Measurements from ENCODE around the gene COL7A1. TPM values are rescaled to one million over a fixed set of nuclear protein-coding genes. Genes with fewer than 3 reads are reported as not detected.

Gene COL7A1
- total RNA-seq, 1 experiment from 2014 or later = 22.9 TPM

- H4K5ac ChIP-seq (ENCODE audit: insufficient read length, low read depth, low read length) = no peak overlapping the region
- H3K23me2 ChIP-seq (ENCODE audit: insufficient read length, low read depth, low read length, poor library complexity, severe bottlenecking) = no peaks in the 10 kb centered on the region
- H3K27me3 ChIP-seq (ENCODE audit: insufficient read depth, low read length) = no peaks in the 10 kb centered on the region
- H2BK5ac ChIP-seq (ENCODE audit: insufficient read length, low read length) = no peak overlapping the region
- H2AFZ ChIP-seq (ENCODE audit: low read length) = no peak overlapping the region
- no peak overlapping the region for H2BK12ac ChIP-seq (ENCODE audit: insufficient read length, low read depth, low read length)
- H4K20me1 ChIP-seq (ENCODE audit: control insufficient read depth, insufficient read depth, insufficient read length) = no peaks in the 10 kb centered on the region
- H2AK5ac ChIP-seq (ENCODE audit: insufficient read length, low read length) = no peak overlapping the region
- H3K4ac ChIP-seq (ENCODE audit: low read depth, low read length) = no peak overlapping the region
- no peak overlapping the region for H3T11ph ChIP-seq (ENCODE audit: low read length)
- no peaks in the 10 kb centered on the region for H3K79me2 ChIP-seq (ENCODE audit: insufficient read depth, low read length)
- no CpG with 5 or more reads among the region's 4 CpGs for WGBS (ENCODE audit: extremely low coverage, insufficient read length, low lambda C conversion rate)
- no peak overlapping the region for H3K4me3 Mint-ChIP-seq
- TF ChIP-seq CTCF (conservative IDR thresholded peaks at IDR 0.05) = no peak
- no peak overlapping the region for H3K23ac ChIP-seq (ENCODE audit: insufficient read length, low read depth, low read length)
- DNase-seq = no peak
- no peaks in the 10 kb centered on the region for H3K27me3 Mint-ChIP-seq (ENCODE audit: low read depth)
- H3K4me1 ChIP-seq (ENCODE audit: insufficient read depth, low read length) = no peaks in the 10 kb centered on the region
- peaks cover 18 to 56% (median 44%) of the 10 kb centered on the region in 3 experiments; a peak in 6 of 7 replicates for H3K36me3 Mint-ChIP-seq (ENCODE audit: insufficient read depth in 1 of 3, low read depth in 3 of 3)
- H3K9me3 ChIP-seq (ENCODE audit: control insufficient read depth, low read depth, low read length) = no peaks in the 10 kb centered on the region
- no peak overlapping the region for H3K18ac ChIP-seq (ENCODE audit: insufficient read length, low read depth, low read length)
- no peak overlapping the region for H2BK20ac ChIP-seq (ENCODE audit: low read depth, low read length, poor library complexity, severe bottlenecking)
- no peaks in the 10 kb centered on the region for H3K4me1 Mint-ChIP-seq
- no peak overlapping the region for H3K27ac ChIP-seq (ENCODE audit: insufficient read length, low read depth, low read length)
- no peak overlapping the region for H3K27ac Mint-ChIP-seq
- no peak overlapping the region for H2BK120ac ChIP-seq (ENCODE audit: low read depth, low read length, poor library complexity, severe bottlenecking)
- no peak overlapping the region for H3K9ac ChIP-seq (ENCODE audit: extremely low read depth, insufficient read length, low read length)
- H3K79me1 ChIP-seq (ENCODE audit: insufficient read depth, low read depth, low read length, poor library complexity, severe bottlenecking) = no peaks in the 10 kb centered on the region
- H4K91ac ChIP-seq (ENCODE audit: insufficient read length, low read depth, low read length) = no peak overlapping the region
- peaks cover 17 to 19% of the 10 kb centered on the region in 2 experiments for H3K9me3 Mint-ChIP-seq
- H3K14ac ChIP-seq (ENCODE audit: insufficient read depth, low read length) = no peak overlapping the region
- no peak overlapping the region for H3K56ac ChIP-seq (ENCODE audit: insufficient read length, low read depth, low read length)
- H4K8ac ChIP-seq (replicated peaks; ENCODE audit: insufficient read length, low read depth, low read length) = no peak overlapping the region
- H2BK15ac ChIP-seq (ENCODE audit: low read depth, low read length) = no peak overlapping the region
- no peak overlapping the region for H3K4me2 ChIP-seq (ENCODE audit: insufficient read depth, insufficient read length, low read length)
Observed at GRCh38 chr3:48617559-48617958, 22.4 kb upstream of the COL7A1 start.

Measured in H9 (cell line).